CD4-positive, alpha-beta T cell treated with Interleukin-17A for 1 hour (primary cell): ENCODE data around the gene EXOC2.

ENCODE experiments used
- DNase-seq: peaks from one replicate; pipeline ENCODE4 v3.0.0-alpha.2; 2020

The EXOC2 gene, protein sequence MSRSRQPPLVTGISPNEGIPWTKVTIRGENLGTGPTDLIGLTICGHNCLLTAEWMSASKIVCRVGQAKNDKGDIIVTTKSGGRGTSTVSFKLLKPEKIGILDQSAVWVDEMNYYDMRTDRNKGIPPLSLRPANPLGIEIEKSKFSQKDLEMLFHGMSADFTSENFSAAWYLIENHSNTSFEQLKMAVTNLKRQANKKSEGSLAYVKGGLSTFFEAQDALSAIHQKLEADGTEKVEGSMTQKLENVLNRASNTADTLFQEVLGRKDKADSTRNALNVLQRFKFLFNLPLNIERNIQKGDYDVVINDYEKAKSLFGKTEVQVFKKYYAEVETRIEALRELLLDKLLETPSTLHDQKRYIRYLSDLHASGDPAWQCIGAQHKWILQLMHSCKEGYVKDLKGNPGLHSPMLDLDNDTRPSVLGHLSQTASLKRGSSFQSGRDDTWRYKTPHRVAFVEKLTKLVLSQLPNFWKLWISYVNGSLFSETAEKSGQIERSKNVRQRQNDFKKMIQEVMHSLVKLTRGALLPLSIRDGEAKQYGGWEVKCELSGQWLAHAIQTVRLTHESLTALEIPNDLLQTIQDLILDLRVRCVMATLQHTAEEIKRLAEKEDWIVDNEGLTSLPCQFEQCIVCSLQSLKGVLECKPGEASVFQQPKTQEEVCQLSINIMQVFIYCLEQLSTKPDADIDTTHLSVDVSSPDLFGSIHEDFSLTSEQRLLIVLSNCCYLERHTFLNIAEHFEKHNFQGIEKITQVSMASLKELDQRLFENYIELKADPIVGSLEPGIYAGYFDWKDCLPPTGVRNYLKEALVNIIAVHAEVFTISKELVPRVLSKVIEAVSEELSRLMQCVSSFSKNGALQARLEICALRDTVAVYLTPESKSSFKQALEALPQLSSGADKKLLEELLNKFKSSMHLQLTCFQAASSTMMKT

DNA sequence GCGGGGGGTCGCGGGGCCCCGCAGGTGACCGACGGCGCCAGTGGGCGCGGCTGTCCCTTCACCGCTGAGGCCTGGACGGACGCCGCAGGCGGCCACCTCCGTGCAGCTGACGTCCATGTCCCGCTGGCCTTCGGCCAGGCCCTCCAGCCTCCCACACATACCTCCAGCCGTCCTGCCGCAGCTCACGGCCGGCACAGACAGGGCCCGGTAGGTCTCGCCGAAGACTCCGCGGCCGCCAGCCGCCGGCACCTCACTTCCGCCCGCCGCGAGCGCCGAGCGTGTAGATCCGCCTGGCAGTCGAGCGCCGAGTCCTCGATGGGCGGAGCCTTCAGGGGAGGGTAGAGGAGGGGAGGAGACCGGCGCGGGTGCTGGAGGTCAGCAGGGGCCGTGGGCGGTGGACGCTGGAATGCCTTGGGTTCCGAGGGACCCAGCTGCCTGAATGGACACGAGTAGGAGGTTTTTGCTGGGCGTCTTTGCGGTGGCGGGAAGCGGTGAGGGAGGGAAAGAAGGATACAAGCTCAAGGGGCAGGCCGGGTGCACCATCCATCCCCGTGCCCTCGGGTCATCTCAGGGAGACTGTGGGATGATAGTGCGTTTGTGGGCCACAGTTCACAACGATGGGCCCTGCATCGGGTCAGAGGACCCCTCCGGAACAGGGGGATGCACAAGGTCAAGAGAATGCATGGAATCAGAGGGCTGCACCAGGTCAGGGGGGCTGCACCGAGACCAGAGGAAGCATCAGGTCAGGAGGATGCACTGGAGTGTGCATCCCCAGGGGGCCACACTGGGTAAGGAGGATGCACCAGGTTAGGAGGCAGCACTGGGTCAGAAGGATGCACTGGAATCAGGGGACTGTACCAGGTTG is at the start of gene EXOC2:
Gene EXOC2 (minus strand): TSS at position 282 of the 865 bp plus-strand sequence. CDS start 55,321 bp downstream, outside the sequence.
- peak; percentile 85 for DNase-seq

DNA sequence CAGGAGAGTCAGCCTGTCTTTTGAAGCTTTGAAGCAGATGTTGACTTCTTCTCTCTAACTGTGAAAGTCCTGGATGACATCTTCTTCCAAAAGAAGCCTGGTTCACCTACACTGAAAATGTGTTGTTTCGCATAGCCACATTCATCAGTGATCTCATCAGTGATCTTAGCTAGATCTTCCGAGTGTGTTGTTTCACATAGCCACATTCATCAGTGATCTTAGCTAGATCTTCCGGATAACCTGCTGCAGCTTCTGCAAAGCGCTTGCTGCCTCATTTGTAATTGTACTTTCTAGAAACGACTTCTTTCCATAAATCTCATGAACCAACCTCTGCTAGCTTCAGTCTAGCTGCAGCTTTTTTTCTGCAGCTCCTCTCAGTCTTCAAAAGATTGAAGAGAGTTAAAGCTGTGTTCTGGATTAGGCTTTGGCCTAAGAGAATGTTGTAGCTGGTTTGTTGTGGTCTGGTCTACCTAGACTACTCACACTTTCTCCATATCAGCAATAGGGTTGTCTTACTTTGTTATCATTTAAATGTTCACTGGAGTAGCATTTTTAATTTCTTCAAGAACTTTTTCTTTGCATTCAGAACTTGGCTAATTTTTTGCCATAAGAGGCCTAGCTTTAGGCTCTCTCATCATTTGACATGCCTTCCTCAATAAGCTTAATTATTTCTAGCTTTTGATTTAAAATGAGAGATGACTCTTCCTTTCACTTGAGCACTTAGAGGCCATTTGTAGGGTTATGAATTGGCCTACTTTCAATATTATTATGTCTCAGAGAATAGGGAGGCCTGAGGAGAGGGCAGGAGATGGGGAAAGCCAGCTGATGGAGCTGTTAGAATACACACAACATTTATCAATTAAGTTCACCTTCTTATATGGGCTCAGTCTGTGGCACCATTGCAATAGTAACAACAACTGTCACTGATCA is 48.7 kb upstream of the EXOC2 start:
- no peak for DNase-seq

DNA sequence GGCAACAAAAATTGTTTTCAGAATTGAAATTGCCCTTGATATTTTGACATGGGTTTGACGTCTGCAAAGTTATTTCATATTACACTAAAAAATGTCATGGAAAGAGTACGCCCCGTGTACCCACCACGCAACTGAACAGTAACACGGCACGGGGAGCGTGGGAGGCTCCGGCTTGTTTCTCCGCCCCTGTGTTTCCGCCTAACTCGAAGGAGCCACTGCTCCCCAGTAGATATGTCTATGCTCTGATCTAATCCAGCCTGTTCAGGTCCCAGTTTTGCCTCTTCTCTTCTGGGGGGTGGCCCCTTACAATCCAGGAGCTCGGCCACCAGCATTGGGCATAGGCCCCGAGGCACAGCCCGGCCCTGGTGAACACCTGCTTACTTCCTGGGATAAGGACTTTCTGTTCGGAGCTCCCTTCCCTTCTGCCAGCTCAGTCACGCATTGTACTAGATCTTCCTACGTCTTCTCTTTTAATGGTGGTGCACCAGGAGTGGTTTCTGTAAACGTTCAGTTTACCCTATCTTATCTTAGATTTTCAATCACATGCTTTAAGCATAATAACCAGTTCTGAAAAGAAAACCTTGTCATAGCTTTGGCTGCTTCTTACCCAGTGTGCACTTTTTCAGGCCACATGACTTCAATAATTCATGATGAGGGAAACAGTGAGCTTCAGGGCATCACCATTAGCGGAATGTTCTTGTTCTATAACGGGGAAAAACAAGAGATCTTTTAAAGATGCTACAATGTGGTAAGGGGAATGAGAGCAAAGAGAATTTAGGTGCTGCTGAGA is 43.9 kb upstream of the EXOC2 start:
- DNase-seq = no peak

DNA sequence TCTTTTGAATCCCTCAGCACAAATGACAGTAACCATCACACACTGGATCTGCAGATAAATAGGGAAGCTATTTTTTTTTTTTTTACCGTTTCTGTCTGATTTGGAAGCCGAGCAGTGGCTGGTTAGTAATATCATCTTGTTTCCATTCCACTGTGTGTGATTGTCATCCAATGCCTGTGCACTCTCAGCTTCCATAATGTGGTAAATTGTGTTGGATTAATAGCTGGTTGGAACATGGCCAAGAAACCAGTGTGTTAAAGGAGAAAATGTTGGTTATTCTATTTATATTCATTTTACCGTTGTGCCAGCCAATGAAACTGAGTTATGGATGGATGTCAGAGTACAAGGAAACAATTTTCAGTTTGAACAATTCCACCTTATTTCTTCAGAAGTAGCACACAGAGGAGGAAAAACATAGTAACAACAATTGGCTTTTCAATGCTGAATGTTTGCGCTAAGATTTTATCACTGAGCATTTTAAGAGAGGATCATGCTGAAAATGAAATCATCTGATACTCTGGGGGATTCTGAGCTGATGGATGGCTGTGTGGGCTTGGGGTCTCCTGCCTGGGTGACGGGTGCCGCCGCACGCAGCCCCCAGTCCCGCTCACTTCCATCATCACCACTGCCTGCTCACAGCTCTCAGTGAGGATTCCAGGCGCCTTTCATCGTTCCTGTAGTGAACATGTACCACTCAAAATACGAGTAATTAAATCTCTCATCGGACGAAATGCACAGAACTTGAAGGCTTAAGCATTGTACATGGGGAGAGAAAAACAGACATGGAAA is 40.7 kb upstream of the EXOC2 start:
- DNase-seq = no peak

DNA sequence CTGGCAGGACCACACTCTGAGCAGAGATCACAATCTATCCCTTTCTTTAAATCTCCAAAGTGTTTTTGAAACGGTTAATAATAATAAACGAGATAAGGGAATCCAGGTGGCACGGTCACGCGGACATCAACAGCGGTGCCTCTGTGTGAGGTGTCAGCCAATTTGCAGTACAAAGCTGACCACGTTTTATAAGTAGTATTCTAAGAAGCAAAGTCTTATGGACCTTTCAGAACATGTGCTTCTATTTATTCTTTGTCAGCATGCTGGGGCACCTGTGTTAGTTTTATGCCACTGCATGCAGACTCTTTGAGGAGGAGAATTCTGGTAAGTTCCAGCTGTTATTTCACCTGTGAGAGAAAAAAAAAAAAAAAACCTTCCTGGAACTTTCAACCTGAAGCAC is 39.0 kb upstream of the EXOC2 start:
- no peak for DNase-seq

DNA sequence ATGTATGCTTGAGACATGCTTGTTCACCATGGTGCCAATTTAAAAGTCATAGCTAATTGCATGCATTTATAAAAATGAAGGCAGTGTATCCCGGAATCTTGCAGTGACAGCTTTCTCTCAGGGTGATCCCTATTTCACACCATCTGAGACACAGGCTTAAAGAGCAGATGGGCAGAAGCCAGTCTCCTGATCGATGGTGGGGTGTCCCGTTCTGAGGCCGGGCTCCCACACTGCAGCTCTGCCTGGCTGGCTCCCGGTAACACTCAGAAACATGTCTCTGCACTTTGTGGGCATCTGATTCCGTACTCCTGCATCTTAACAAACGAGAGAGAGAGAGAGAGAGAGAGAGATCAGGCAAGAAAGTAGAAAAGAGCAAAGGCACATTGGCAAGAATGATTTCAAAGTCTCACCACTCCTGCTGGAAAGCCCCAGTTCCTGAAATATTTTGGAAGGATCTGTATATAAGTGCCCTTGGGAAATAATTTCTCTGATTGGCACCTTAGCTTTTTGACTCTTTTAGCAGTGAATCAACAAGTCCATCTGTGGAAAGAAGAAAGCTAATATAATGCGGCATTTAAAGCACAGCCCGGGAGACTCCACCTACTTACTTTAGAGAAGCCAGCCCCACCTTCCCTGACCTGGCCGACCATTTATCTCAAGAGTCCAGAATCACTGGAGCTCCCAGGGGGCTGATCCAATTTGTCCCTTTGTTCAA is 36.8 kb upstream of the EXOC2 start:
- no peak for DNase-seq

DNA sequence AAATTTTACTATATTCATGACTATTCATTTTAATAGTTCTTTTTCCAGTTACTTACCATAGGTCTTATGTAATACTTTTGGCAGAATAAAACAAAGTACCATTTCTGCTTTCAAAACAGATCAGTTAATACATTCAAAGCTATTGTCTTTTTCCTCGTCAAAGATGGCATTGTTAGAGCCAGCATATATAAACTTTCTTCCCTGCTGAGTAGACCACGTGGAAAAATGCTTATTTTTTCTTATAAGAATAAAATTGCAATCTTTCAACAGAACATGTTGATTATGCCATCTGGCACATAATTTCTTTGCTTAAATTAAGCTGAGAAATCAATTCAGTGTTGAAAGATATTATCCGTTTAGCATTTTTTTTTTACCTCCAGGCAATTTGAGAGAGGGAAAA is 34.9 kb upstream of the EXOC2 start:
- DNase-seq = no peak

DNA sequence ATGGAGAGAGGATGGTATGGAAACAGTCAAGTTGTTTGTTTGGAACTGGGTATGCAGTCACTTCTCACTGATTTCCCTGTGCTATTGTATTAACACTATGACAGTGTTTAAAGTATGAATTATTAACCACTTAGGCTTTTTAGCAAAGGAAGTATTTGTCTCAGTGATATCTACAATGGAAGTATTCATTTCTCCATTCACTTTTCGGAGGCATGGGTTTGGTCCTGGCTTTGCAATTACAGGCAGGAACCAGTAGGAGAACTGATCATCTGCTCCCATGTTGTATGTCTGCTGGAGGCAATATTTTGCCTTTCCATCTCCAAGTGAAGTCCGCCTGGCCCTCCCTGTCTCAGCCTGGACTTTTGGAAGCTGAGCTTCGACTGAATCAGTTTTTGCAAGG is 30.6 kb upstream of the EXOC2 start:
- DNase-seq = no peak

DNA sequence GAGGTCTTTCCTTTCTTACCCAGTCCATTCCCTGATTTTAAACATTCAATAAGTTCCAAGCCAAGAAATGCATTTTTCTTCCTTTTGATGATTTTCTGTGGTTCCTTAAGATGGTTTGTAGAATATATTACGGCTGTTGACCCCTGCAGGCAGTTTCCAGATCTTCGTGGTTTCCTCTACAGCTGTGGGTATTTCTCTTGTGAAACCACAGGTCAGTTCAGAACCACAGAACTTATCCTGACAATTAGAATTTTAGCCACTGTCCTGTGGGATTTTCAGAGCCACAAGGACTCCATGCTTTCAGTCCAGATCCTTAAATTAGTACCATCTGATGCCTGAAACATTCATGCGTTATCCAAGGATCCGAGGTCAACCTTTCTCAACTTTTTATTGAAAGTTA is 29.7 kb upstream of the EXOC2 start:
- DNase-seq = no peak

DNA sequence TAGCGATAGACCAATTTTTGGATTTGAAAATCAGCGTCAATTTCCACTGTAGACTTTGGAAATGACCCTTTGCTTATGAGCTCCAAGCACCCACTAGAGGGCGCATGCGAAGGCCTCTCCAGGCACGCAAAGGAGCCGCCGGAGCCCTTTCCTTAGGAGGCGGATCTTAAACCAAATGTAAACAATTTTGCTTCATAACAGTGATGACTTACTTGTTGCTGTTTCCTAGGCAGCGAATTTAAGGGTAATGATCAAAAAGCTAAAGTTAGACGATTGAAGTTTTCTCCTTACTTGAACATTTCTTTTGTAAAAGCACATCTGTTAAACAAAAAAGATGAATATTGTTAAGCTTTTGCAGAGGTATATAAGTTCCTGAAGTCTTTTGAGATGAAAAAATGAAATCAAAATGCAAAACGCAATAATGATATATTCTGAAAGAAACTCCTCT is 29.2 kb upstream of the EXOC2 start:
- DNase-seq = peak; percentile 71

DNA sequence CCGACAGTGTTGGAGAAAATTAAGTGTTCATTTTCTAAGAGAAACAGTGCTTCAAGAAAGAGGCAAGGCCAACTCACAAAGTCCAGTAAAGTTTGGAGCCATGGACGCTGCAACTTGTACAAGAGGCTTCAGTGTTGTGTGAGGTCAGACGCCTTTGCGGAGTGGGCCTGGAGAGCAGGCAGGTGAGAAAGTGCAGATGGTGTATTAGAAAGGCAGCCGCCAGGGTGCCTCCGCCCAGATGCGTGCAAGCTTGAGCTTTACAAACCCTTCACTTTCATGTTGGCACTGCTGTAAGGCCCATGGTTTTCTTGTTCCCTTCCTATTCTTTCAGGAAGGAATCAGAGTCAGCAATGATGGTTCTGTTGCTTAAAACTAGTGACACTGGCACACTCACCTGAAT is 25.4 kb upstream of the EXOC2 start:
- no peak for DNase-seq

DNA sequence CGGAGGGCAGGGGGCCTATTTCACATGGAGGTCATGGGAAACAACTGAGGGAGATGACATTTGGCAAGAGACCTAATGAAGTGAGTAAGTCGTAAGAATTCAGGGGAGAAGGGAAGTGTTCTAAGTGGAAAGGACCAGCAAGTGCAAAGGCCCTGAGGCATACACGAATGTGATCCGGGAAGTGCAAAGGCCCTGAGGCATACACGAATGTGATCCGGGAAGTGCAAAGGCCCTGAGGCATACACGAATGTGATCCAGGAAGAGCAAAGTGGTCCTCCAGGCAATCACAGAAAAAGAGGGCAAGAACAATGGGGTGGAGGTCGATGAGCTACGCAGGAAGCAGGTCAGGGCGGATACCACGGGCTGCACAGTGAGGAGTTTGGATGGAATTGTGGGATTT is 24.2 kb upstream of the EXOC2 start:
- no peak for DNase-seq

DNA sequence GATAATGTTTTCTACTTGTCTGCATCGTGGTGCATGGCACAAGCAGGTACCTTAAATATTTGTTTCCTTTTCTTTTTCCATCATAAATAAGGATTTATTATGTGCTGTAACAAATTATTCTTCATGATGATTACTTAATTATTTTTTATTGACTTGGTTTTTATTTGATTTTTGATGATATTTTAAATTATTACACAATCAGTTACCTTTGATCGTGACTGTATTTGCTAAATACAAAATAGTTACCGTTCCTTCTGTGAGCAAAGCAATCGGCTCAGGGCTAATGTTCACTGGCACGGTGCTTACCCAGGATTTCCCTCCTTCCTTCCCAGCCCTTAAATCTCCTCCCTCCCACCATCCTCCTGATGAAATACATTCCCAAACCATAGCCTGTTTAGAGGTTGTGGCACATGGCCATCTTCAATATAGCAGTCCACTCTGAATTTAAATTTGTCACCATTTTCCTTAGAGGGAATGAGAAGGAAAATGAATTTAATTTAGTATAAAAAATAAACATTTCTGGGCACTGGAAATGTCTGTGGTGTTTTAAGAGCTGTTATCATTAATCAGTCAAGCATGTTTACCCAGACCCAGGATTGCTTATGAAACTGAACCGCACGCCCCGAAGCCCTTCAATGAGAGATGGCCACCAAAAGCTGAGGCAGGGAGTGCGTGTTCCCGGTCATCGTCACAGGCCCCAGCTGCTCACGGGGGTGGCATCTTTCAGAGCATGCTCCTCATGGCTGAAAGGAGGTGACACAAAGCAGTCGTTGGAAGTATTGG is 23.0 kb upstream of the EXOC2 start:
- DNase-seq = no peak

DNA sequence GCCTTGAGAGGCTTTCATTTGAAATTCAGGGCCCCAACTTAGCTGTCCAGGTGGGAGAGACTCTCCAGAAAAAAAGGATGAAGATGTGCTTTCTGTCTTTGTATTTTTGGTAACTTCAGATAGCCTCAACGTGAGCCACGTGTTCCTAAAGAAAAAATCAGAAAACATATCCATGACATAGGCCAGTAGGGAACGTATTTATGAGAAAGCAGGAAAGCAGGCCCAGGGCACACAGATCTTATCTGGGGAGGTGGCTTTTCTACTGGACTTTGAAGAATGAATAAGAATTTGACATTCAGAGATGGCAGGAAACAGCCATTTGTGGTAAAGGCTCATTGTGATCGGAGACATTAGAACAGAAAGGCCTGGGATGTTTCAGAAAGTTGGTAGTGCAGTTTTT is 21.2 kb upstream of the EXOC2 start:
- no peak for DNase-seq

DNA sequence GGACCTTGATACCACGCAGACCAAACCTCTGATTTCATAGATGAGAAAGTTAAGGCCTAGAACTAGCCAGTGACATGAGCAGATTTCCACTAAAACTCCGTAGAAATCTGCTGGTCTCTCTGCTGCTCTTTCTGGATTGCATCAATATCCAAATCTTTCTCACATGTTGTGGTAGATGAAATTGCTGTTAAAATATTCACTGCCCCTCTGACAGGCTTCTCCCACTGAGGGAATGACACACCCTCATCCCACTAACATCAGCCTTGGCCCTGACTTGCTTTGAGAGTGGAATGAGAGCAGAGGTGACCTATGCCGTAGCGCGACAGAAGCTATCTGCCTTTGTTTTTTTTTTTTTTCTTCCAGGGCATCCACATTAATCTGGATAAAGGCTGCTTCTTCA is 20.4 kb upstream of the EXOC2 start:
- no peak for DNase-seq

DNA sequence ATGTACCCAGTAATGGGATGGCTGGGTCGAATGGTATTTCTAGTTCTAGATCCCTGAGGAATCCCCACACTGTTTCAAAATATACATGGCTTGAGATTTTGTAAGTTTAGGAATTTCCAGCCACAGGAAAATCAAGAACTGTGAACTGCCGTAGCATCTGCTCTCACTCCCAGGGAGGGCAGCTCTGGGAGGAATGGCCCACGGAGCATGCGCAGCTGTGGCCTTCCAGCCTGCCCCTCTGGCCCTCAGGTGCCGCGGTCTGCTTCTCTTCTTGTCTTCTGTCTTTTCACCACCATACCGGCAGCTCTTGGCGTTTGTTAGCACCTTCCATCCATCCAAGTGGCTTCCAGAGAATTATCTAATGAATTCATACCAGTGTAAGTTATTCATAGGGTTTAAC is 19.9 kb upstream of the EXOC2 start:
- DNase-seq = no peak

DNA sequence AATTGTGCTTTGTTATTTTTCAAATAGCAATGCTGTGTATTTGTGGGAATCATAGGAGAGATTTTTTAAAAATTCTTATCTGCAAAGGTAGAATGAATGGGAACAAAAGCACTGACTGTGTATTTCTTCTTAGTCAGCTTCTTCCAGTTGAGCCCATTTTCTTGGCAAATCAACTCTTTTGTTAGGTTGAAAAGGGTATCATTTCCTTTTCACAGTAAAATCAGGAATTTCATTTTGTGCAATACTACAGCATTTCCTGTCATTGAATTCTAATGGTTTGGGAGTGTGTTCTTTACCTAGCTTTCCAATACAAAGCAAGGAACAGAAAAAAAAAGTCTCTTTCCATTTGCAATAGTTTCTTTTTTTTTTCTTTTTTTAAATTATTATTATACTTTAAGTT is 19.0 kb upstream of the EXOC2 start:
- no peak for DNase-seq
